ENCODE results near the gene RABGGTB. TPM values are rescaled to one million over a fixed set of nuclear protein-coding genes. Genes with fewer than 3 reads are reported as not detected.

Gene RABGGTB
- 173 and 194 TPM in 2 replicates for total RNA-seq (2014; rRNA removed; shearing (Covaris generic))

GRCh38 chr1:75785983-75786853, at the start of gene RABGGTB:
RABGGTB (plus strand) TSS chr1:75786256; CDS start chr1:75786272, 16 bp downstream.

DNA sequence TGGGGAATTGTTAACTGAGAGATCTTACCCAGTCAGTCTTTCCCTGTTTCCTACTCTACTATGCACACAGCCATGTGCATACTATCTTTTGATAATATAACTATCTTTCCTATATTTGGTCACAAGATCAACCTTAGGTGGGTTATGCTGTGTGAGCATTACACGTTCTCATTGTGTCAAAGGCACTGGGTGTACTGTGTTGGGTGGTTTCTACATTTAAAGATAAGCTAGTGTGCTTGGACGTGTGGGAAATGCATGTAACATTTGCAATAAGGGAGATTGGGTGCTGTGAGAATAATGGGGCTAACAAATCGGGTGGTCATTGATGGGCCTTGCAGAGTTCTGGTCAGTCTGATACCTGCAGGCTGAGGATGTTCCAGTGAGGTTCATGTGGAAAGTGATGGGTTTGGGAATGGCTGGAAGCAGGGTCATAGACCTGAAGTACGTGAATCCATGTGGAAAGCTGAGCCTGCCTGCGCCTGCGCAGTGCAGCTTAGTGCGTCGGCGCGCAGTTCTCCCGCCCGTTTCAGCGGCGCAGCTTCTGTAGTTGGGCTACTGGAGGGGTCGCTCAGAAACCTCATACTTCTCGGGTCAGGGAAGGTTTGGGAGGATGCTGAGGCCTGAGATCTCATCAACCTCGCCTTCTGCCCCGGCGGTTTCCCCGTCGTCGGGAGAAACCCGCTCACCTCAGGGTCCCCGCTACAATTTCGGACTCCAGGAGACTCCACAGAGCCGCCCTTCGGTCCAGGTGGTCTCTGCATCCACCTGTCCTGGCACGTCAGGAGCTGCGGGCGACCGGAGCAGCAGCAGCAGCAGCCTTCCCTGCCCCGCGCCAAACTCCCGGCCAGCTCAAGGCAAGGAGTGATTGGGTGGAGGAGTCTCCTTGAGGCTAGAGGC, 10.6 kb downstream of the RABGGTB start, which contains the start of gene MSH4:
MSH4 (plus strand) TSS at position 507 of the 897 bp plus-strand sequence; CDS start at position 611, 104 bp downstream.

Small RNAs within 50 kb of the gene (small RNA-seq; reads per million reads assigned to genes)
- not detected for gene SNORD45A
- gene SNORD45B: not detected
- gene SNORD45C: not detected

Other genes starting within 250 kb of the RABGGTB start
- gene SLC44A5, start 175.1 kb upstream of the RABGGTB start, total RNA-seq (2014; rRNA removed; shearing (Covaris generic)): 0.50 and 1.4 TPM in 2 replicates
- 35.2 and 48.2 TPM in 2 replicates for gene ACADM, start 61.5 kb upstream of the RABGGTB start, total RNA-seq (2014; rRNA removed; shearing (Covaris generic))
- gene MSH4, start 10.6 kb downstream of the RABGGTB start, total RNA-seq (2014; rRNA removed; shearing (Covaris generic)): 0.04 and 0.08 TPM in 2 replicates
- gene ASB17, start 146.1 kb downstream of the RABGGTB start, total RNA-seq (2014; rRNA removed; shearing (Covaris generic)): not detected in 2 replicates

Data from A375 (cell line).